Measurements from ENCODE around the gene TRPM4.

DNA sequence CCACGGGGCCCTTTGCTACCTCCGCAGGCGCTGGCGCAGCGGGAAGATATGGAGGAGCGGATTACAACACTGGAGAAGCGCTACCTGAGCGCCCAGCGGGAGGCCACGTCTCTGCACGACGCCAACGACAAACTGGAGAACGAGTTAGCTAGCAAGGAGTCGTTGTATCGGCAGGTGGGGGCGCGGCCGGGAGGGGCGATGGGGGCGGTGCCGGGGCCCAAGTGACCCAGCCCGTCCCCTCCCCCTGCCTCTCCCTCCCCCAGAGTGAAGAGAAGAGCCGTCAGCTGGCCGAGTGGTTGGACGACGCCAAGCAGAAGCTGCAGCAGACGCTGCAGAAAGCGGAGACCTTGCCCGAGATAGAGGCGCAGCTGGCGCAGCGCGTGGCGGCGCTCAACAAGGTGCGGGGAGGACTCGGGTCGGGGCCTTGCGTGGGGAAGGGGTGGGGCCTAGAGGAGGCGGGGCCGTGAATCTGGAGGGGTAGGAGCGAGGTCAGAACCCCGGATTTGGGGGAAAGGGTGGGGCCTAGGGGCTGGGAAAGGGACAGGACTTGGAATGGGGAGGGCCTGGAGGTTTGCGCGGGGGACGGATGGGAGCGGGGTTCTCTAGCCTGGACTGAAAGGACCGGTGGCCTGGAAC lies 24.5 kb upstream of the TRPM4 start:
- TF ChIP-seq RAD21 (IDR thresholded peaks at IDR 0.05; ENCODE audit: low read depth), result no peak
- TF ChIP-seq, protein P1, sequence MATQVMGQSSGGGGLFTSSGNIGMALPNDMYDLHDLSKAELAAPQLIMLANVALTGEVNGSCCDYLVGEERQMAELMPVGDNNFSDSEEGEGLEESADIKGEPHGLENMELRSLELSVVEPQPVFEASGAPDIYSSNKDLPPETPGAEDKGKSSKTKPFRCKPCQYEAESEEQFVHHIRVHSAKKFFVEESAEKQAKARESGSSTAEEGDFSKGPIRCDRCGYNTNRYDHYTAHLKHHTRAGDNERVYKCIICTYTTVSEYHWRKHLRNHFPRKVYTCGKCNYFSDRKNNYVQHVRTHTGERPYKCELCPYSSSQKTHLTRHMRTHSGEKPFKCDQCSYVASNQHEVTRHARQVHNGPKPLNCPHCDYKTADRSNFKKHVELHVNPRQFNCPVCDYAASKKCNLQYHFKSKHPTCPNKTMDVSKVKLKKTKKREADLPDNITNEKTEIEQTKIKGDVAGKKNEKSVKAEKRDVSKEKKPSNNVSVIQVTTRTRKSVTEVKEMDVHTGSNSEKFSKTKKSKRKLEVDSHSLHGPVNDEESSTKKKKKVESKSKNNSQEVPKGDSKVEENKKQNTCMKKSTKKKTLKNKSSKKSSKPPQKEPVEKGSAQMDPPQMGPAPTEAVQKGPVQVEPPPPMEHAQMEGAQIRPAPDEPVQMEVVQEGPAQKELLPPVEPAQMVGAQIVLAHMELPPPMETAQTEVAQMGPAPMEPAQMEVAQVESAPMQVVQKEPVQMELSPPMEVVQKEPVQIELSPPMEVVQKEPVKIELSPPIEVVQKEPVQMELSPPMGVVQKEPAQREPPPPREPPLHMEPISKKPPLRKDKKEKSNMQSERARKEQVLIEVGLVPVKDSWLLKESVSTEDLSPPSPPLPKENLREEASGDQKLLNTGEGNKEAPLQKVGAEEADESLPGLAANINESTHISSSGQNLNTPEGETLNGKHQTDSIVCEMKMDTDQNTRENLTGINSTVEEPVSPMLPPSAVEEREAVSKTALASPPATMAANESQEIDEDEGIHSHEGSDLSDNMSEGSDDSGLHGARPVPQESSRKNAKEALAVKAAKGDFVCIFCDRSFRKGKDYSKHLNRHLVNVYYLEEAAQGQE (IDR thresholded peaks at IDR 0.05; ENCODE audit: low read depth), result no peak
